Esophagus squamous epithelium (tissue), 4 donors: ENCODE data around the gene GBE1.

Experiments
- POLR2A ChIP-seq, 4 donors: fragments of 450-650 bp; IDR thresholded peaks; one replicate each; pipeline ENCODE4 v1.6.1; 2017; ENCODE audit warnings: antibody characterized with exemption in 4 of 4, mild to moderate bottlenecking in 4 of 4, moderate library complexity in 3 of 4
- TF ChIP-seq, protein P1 (sequence below), 6 experiments: fragments of 450-650 bp in 4 of 6; fragments of 200-600 bp in 2 of 6; sonication (generic) in 2 of 6; IDR thresholded peaks; one replicate each; pipeline ENCODE4 v1.5.1; 2016 to 2019; ENCODE audit warnings: antibody characterized with exemption in 6 of 6, mild to moderate bottlenecking in 4 of 6, moderate library complexity in 4 of 6

DNA sequence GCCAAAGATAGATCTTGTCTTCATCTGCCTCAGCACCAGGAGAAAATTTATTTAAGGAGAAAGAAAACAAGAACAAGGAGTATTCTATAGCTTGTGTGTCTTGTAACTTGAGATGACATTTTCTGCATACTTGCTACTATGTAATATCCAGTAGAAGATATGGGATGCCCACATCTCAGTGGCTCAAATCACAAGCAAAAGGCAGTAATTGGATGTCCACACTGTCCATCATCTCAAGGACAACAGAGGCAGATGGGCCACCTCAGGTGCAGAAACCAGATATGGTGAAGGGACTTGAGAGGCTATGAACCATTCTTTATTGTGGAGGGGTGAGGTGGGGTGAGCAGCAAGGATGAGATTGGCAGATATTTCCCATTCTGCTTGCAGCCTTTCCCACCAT, 309.0 kb downstream of the GBE1 start:
- TF ChIP-seq, protein P1, sequence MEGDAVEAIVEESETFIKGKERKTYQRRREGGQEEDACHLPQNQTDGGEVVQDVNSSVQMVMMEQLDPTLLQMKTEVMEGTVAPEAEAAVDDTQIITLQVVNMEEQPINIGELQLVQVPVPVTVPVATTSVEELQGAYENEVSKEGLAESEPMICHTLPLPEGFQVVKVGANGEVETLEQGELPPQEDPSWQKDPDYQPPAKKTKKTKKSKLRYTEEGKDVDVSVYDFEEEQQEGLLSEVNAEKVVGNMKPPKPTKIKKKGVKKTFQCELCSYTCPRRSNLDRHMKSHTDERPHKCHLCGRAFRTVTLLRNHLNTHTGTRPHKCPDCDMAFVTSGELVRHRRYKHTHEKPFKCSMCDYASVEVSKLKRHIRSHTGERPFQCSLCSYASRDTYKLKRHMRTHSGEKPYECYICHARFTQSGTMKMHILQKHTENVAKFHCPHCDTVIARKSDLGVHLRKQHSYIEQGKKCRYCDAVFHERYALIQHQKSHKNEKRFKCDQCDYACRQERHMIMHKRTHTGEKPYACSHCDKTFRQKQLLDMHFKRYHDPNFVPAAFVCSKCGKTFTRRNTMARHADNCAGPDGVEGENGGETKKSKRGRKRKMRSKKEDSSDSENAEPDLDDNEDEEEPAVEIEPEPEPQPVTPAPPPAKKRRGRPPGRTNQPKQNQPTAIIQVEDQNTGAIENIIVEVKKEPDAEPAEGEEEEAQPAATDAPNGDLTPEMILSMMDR (IDR thresholded peaks at IDR 0.05): no peak
- no peak for TF ChIP-seq POLR2A (IDR thresholded peaks at IDR 0.05)
